Liver (tissue), 3 donors: ENCODE measurements around the gene SLC38A11.

ENCODE experiments used
- HNF4A ChIP-seq, 2 donors: conservative IDR thresholded peaks; 2 replicates each; pipeline ENCODE4 v1.6.1; 2016; ENCODE audit warnings: antibody characterized with exemption in 2 of 2, mild to moderate bottlenecking in 2 of 2
- JUND ChIP-seq, 2 donors: IDR thresholded peaks; 2 replicates each; pipeline ENCODE4 v1.6.1; 2016; ENCODE audit warnings: antibody characterized with exemption in 2 of 2
- RXRA ChIP-seq, 2 donors: IDR thresholded peaks; 2 replicates each; pipeline ENCODE4 v1.6.1; 2017 to 2018; ENCODE audit warnings: antibody characterized with exemption in 2 of 2, mild to moderate bottlenecking in 1 of 2
- YY1 ChIP-seq: IDR thresholded peaks from 2 replicates; pipeline ENCODE4 v1.6.1; 2016; ENCODE audit warnings: antibody characterized with exemption, mild to moderate bottlenecking
- TF ChIP-seq, protein P1 (sequence below): fragments of 150-350 bp; IDR thresholded peaks from 2 replicates; pipeline ENCODE4 v1.5.1; 2017; ENCODE audit warnings: improper control_type of control experiment, low read depth, low read length; ENCODE audit not compliant: missing input control
- donor health status: healthy.
- donor health status: healthy.

GRCh38 chr2:164868563-164869419, 86.5 kb downstream of the SLC38A11 start:
- TF ChIP-seq, protein P1, sequence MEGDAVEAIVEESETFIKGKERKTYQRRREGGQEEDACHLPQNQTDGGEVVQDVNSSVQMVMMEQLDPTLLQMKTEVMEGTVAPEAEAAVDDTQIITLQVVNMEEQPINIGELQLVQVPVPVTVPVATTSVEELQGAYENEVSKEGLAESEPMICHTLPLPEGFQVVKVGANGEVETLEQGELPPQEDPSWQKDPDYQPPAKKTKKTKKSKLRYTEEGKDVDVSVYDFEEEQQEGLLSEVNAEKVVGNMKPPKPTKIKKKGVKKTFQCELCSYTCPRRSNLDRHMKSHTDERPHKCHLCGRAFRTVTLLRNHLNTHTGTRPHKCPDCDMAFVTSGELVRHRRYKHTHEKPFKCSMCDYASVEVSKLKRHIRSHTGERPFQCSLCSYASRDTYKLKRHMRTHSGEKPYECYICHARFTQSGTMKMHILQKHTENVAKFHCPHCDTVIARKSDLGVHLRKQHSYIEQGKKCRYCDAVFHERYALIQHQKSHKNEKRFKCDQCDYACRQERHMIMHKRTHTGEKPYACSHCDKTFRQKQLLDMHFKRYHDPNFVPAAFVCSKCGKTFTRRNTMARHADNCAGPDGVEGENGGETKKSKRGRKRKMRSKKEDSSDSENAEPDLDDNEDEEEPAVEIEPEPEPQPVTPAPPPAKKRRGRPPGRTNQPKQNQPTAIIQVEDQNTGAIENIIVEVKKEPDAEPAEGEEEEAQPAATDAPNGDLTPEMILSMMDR, result no peak
- TF ChIP-seq RXRA (IDR thresholded peaks at IDR 0.05) (no peak), YY1 (no peak), HNF4A (conservative IDR thresholded peaks at IDR 0.05) (no peak), JUND (IDR thresholded peaks at IDR 0.05) (no peak)
